ENCODE data around the gene MLKL.
"Not testable (repeated sequence)": the region's sequence is repeated elsewhere in the genome, so short reads cannot be mapped to it uniquely, and the experiment has no call there.

Gene MLKL

GRCh38 chr16:74732707-74733350 lies 32.2 kb upstream of the MLKL start:
- DNase-seq (ENCODE audit: low read depth, low spot score) = no peak

GRCh38 chr16:74731853-74732477 lies 31.3 kb upstream of the MLKL start:
- DNase-seq (ENCODE audit: low read depth, low spot score) = no peak

GRCh38 chr16:74729783-74730683 lies 29.4 kb upstream of the MLKL start:
- no peak for DNase-seq (ENCODE audit: low read depth, low spot score)

GRCh38 chr16:74727903-74728302 lies 27.2 kb upstream of the MLKL start:
- DNase-seq (ENCODE audit: low read depth, low spot score) = no peak

GRCh38 chr16:74726716-74727115 lies 26.1 kb upstream of the MLKL start:
- no peak for DNase-seq (ENCODE audit: low read depth, low spot score)

- DNase-seq (ENCODE audit: low read depth, low spot score) = no peak
Observed at GRCh38 chr16:74725651-74726455, 25.2 kb upstream of the MLKL start.

- DNase-seq (ENCODE audit: low read depth, low spot score) = peak; percentile 92
Observed at GRCh38 chr16:74724820-74725549, 24.3 kb upstream of the MLKL start.

GRCh38 chr16:74723256-74723655 lies 22.6 kb upstream of the MLKL start:
- DNase-seq (ENCODE audit: low read depth, low spot score) = no peak

- DNase-seq (ENCODE audit: low read depth, low spot score) = not testable (repeated sequence)
Observed at GRCh38 chr16:74722156-74722555, 21.5 kb upstream of the MLKL start.

GRCh38 chr16:74721716-74722115 lies 21.1 kb upstream of the MLKL start:
- no peak for DNase-seq (ENCODE audit: low read depth, low spot score)

GRCh38 chr16:74720579-74720978 lies 19.9 kb upstream of the MLKL start:
- DNase-seq (ENCODE audit: low read depth, low spot score) = no peak

- DNase-seq (ENCODE audit: low read depth, low spot score) = no peak
Observed at GRCh38 chr16:74718741-74719610, 18.3 kb upstream of the MLKL start.

GRCh38 chr16:74718140-74718539 lies 17.5 kb upstream of the MLKL start:
- no peak for DNase-seq (ENCODE audit: low read depth, low spot score)

GRCh38 chr16:74717367-74717766 lies 16.7 kb upstream of the MLKL start:
- DNase-seq (ENCODE audit: low read depth, low spot score) = no peak

GRCh38 chr16:74716355-74716754 lies 15.7 kb upstream of the MLKL start:
- no peak for DNase-seq (ENCODE audit: low read depth, low spot score)

- DNase-seq (ENCODE audit: low read depth, low spot score) = no peak
Observed at GRCh38 chr16:74713876-74714275, 13.2 kb upstream of the MLKL start.

- no peak for DNase-seq (ENCODE audit: low read depth, low spot score)
Observed at GRCh38 chr16:74713325-74713724, 12.7 kb upstream of the MLKL start.

GRCh38 chr16:74711938-74712337 lies 11.3 kb upstream of the MLKL start:
- no peak for DNase-seq (ENCODE audit: low read depth, low spot score)

GRCh38 chr16:74710401-74710800 lies 9.7 kb upstream of the MLKL start:
- no peak for DNase-seq (ENCODE audit: low read depth, low spot score)

- DNase-seq (ENCODE audit: low read depth, low spot score) = peak; percentile 87
Observed at GRCh38 chr16:74709441-74709877, 8.8 kb upstream of the MLKL start.

Data from astrocyte of the hippocampus (primary cell).